Fibroblast of skin of right quadriceps (primary cell): Measurements from ENCODE around the gene LTO1.

Experiments used
- DNase-seq: peaks from one replicate; pipeline ENCODE4 v3.0.0-alpha.2; 2013

Gene LTO1

GRCh38 chr11:69656536-69657455, 18.4 kb downstream of the LTO1 start:
- no peak for DNase-seq

GRCh38 chr11:69655479-69656428, 19.4 kb downstream of the LTO1 start:
- no peak for DNase-seq

GRCh38 chr11:69654660-69655478, 20.3 kb downstream of the LTO1 start:
- DNase-seq, result no peak

GRCh38 chr11:69654001-69654659, 21.0 kb downstream of the LTO1 start:
- no peak for DNase-seq

- DNase-seq, result no peak
These were observed 21.7 kb downstream of the LTO1 start for GRCh38 chr11:69653406-69653960.

GRCh38 chr11:69652999-69653398, 22.2 kb downstream of the LTO1 start:
- no peak for DNase-seq

- no peak for DNase-seq
These were observed 23.1 kb downstream of the LTO1 start for GRCh38 chr11:69651834-69652620.

GRCh38 chr11:69650832-69651344, 24.3 kb downstream of the LTO1 start:
- no peak for DNase-seq

- DNase-seq, result no peak
These were observed 24.9 kb downstream of the LTO1 start for GRCh38 chr11:69650081-69650831.

- no peak for DNase-seq
These were observed 25.6 kb downstream of the LTO1 start for GRCh38 chr11:69649576-69649900.

GRCh38 chr11:69648679-69649575, 26.2 kb downstream of the LTO1 start:
- no peak for DNase-seq

GRCh38 chr11:69647761-69648497, 27.2 kb downstream of the LTO1 start:
- DNase-seq, result no peak

- no peak for DNase-seq
These were observed 27.8 kb downstream of the LTO1 start for GRCh38 chr11:69647390-69647748.

GRCh38 chr11:69646493-69647389, 28.4 kb downstream of the LTO1 start:
- DNase-seq, result no peak

GRCh38 chr11:69645801-69646492, 29.2 kb downstream of the LTO1 start:
- DNase-seq, result no peak

- DNase-seq, result no peak
These were observed 30.0 kb downstream of the LTO1 start for GRCh38 chr11:69644962-69645675.
